HepG2 (cell line): ENCODE data around the gene GRAMD1A.

Experiments
- FOXK2 ChIP-seq: fragments of 450-650 bp; IDR thresholded peaks from 2 replicates; pipeline ENCODE4 v1.6.1; 2016
- FOXO1 ChIP-seq: sonication (generic); formaldehyde crosslinking; IDR thresholded peaks from 2 replicates; pipeline ENCODE4 v1.4.0; 2020; ENCODE audit warnings: missing genetic modification reagents
- FOXP4 ChIP-seq: sonication (generic); formaldehyde crosslinking; IDR thresholded peaks from 2 replicates; pipeline ENCODE4 v1.4.0; 2020; ENCODE audit warnings: missing genetic modification reagents
- GABPA ChIP-seq, 2 experiments: IDR thresholded peaks; 2 replicates each; pipeline ENCODE4 v1.6.1; 2011 to 2016; ENCODE audit warnings: low read depth in 2 of 2, low read length in 1 of 2, missing biosample characterization in 1 of 2, missing genetic modification characterization in 1 of 2
- GABPB1 ChIP-seq: IDR thresholded peaks from 2 replicates; pipeline ENCODE4 v1.6.1; 2016; ENCODE audit warnings: mild to moderate bottlenecking, missing genetic modification reagents, moderate library complexity, missing compliant biosample characterization
- HMG20A ChIP-seq: IDR thresholded peaks from 2 replicates; pipeline ENCODE4 v1.6.1; 2016; ENCODE audit warnings: borderline replicate concordance
- NR2F6 ChIP-seq, 2 experiments: IDR thresholded peaks; 2 replicates each; pipeline ENCODE4 v1.6.1; 2016; ENCODE audit warnings: antibody characterized with exemption in 1 of 2, mild to moderate bottlenecking in 1 of 2
- SETDB1 ChIP-seq: sonication (generic); formaldehyde crosslinking; IDR thresholded peaks from 2 replicates; pipeline ENCODE4 v1.5.1; 2020; ENCODE audit warnings: missing genetic modification reagents, mild to moderate bottlenecking, borderline replicate concordance
- ZFP1 ChIP-seq: IDR thresholded peaks from 2 replicates; pipeline ENCODE4 v1.6.1; 2016
- ZNF235 ChIP-seq: sonication (generic); formaldehyde crosslinking; IDR thresholded peaks from 2 replicates; pipeline ENCODE4 v1.8.1; 2023; ENCODE audit warnings: mild to moderate bottlenecking, missing genetic modification reagents, borderline replicate concordance
- ZNF3 ChIP-seq: IDR thresholded peaks from 2 replicates; pipeline ENCODE4 v1.7.0; 2017; ENCODE audit warnings: inconsistent platforms
- ZNF547 ChIP-seq: sonication (generic); formaldehyde crosslinking; IDR thresholded peaks from 2 replicates; pipeline ENCODE4 v1.5.1; 2020; ENCODE audit warnings: mild to moderate bottlenecking, missing genetic modification reagents
- ZNF790 ChIP-seq: sonication (generic); formaldehyde crosslinking; IDR thresholded peaks from 2 replicates; pipeline ENCODE4 v1.8.0; 2022; ENCODE audit warnings: missing genetic modification reagents, mild to moderate bottlenecking, borderline replicate concordance

DNA sequence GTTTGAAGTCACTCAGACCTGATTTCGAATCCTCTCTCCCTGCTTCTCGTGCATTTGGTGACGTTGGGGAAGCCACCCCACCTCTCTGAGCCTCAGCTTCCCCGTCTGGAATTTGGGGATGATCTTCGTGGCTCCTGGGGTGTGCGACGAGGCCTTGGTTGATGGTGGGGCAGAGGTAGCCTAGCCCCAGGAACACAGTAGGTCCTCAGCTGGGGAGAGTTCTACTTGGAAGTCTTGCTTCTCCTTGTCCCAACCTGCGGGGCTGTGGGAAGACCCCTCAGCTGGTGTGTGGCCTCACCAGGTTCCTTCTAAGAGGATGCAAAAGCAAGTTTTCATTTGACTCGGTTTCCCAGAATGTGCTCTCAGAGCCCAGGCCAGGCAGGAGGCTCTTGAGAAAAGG, 54.5 kb downstream of the GRAMD1A start:
- no peak for TF ChIP-seq FOXP4 (CRISPR knock-in tag)
- TF ChIP-seq ZNF547: no peak
- no peak for TF ChIP-seq ZNF790 (CRISPR knock-in tag)
- TF ChIP-seq ZFP1: no peak
- no peak for TF ChIP-seq NR2F6 (IDR thresholded peaks at IDR 0.05)
- TF ChIP-seq NR2F6 (CRISPR knock-in tag; IDR thresholded peaks at IDR 0.05): no peak
- no peak for TF ChIP-seq SETDB1 (CRISPR knock-in tag)
- TF ChIP-seq FOXO1 (CRISPR knock-in tag): no peak
- TF ChIP-seq GABPB1 (CRISPR knock-in tag): no peak
- no peak for TF ChIP-seq GABPA (IDR thresholded peaks at IDR 0.05; ENCODE audit: low read depth, low read length)
- no peak for TF ChIP-seq GABPA (CRISPR knock-in tag; IDR thresholded peaks at IDR 0.05; ENCODE audit: low read depth)
- TF ChIP-seq FOXK2: no peak
- no peak for TF ChIP-seq ZNF3 (CRISPR knock-in tag)
- TF ChIP-seq ZNF235 (CRISPR knock-in tag): no peak
- TF ChIP-seq HMG20A (CRISPR knock-in tag): no peak
